Measurements from ENCODE around the gene SEPTIN3. TPM values are rescaled to one million over a fixed set of nuclear protein-coding genes. Genes with fewer than 3 reads are reported as not detected.

Gene SEPTIN3
- total RNA-seq, 1 donor from 2014 or later: 24.4 TPM

- H3K27me3 Mint-ChIP-seq: peaks cover 60% of the 10 kb centered on the region
- no peak for TF ChIP-seq CTCF (IDR thresholded peaks at IDR 0.05; ENCODE audit: unreplicated experiment)
- peaks cover 2% of the 10 kb centered on the region for H3K4me1 Mint-ChIP-seq (ENCODE audit: low read depth)
- DNase-seq (ENCODE audit: low spot score, unreplicated experiment): no peak
- no peak overlapping the region for H3K27ac Mint-ChIP-seq
- no peaks in the 10 kb centered on the region for H3K9me3 Mint-ChIP-seq (ENCODE audit: low read depth)
- H3K36me3 Mint-ChIP-seq (ENCODE audit: insufficient read depth): peaks cover 1% of the 10 kb centered on the region
- no peak overlapping the region for H3K4me3 Mint-ChIP-seq (ENCODE audit: low read depth)
These were observed 45.5 kb upstream of the SEPTIN3 start for GRCh38 chr22:41923595-41924276.

- Mint-ChIP-seq H3K27ac (no peak overlapping the region), H3K4me3 (ENCODE audit: low read depth) (no peak overlapping the region), H3K27me3 (peaks cover 50% of the 10 kb centered on the region), H3K4me1 (ENCODE audit: low read depth) (peaks cover 2% of the 10 kb centered on the region), H3K9me3 (ENCODE audit: low read depth) (no peaks in the 10 kb centered on the region), H3K36me3 (ENCODE audit: insufficient read depth) (peaks cover 1% of the 10 kb centered on the region)
- DNase-seq (ENCODE audit: low spot score, unreplicated experiment): peak; percentile 59
- peak; percentile 73 for TF ChIP-seq CTCF (IDR thresholded peaks at IDR 0.05; ENCODE audit: unreplicated experiment)
These were observed 43.3 kb upstream of the SEPTIN3 start for GRCh38 chr22:41925783-41926460.

GRCh38 chr22:41927813-41928212 lies 41.4 kb upstream of the SEPTIN3 start:
- no peak for DNase-seq (ENCODE audit: low spot score, unreplicated experiment)
- no peak overlapping the region for H3K4me3 Mint-ChIP-seq (ENCODE audit: low read depth)
- H3K9me3 Mint-ChIP-seq (ENCODE audit: low read depth): no peaks in the 10 kb centered on the region
- H3K36me3 Mint-ChIP-seq (ENCODE audit: insufficient read depth): peaks cover 1% of the 10 kb centered on the region
- peaks cover 40% of the 10 kb centered on the region for H3K27me3 Mint-ChIP-seq
- H3K27ac Mint-ChIP-seq: no peak overlapping the region
- no peak for TF ChIP-seq CTCF (IDR thresholded peaks at IDR 0.05; ENCODE audit: unreplicated experiment)
- peaks cover 2% of the 10 kb centered on the region for H3K4me1 Mint-ChIP-seq (ENCODE audit: low read depth)

GRCh38 chr22:41928593-41929417 lies 40.4 kb upstream of the SEPTIN3 start:
- DNase-seq (ENCODE audit: low spot score, unreplicated experiment): no peak
- TF ChIP-seq CTCF (IDR thresholded peaks at IDR 0.05; ENCODE audit: unreplicated experiment): no peak
- Mint-ChIP-seq H3K9me3 (ENCODE audit: low read depth) (no peaks in the 10 kb centered on the region), H3K27me3 (peaks cover 31% of the 10 kb centered on the region), H3K27ac (no peak overlapping the region), H3K4me1 (ENCODE audit: low read depth) (peaks cover 2% of the 10 kb centered on the region), H3K4me3 (ENCODE audit: low read depth) (no peak overlapping the region), H3K36me3 (ENCODE audit: insufficient read depth) (peaks cover 1% of the 10 kb centered on the region)

GRCh38 chr22:41929418-41929810 lies 39.8 kb upstream of the SEPTIN3 start:
- Mint-ChIP-seq H3K36me3 (ENCODE audit: insufficient read depth) (peaks cover 1% of the 10 kb centered on the region), H3K9me3 (ENCODE audit: low read depth) (no peaks in the 10 kb centered on the region), H3K4me1 (ENCODE audit: low read depth) (peaks cover 2% of the 10 kb centered on the region), H3K27me3 (peaks cover 30% of the 10 kb centered on the region), H3K4me3 (ENCODE audit: low read depth) (no peak overlapping the region), H3K27ac (no peak overlapping the region)
- no peak for DNase-seq (ENCODE audit: low spot score, unreplicated experiment)
- no peak for TF ChIP-seq CTCF (IDR thresholded peaks at IDR 0.05; ENCODE audit: unreplicated experiment)
